Measurements from ENCODE around the gene NAA40. TPM values are rescaled to one million over a fixed set of nuclear protein-coding genes. Genes with fewer than 3 reads are reported as not detected.

The NAA40 gene
- total and polyA plus RNA-seq, 2 of the 13 experiments (the other 11 are each of a cell fraction or from before 2014, with no cell fraction given) = 11.1 to 17.9 TPM

DNA sequence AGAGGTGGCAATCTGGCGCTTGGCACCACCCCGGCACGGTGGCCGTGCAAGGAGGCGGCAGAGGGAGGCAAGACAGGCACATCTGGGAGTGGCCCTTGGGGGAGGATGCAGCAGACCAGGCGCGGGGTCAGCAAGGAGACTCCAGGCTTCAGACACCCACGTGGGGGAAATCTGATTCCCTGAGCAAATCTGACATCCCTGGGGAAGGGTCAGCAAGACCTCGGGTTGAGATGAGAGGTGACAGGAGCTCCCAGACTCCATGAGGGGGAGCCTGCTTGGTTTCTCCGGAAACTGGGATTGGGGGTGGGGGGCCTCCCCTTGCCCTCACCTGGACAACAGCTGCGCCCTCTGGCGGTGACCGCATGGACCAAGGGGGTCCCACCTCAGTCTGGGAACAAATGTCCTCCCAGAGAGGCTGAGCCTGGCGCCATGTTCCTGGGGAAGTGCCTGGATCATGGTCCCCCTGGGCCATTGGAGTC lies 17.8 kb upstream of the NAA40 start (continued):
- TF ChIP-seq LCORL (IDR thresholded peaks at IDR 0.05) (no peak), LCORL (CRISPR knock-in tag; IDR thresholded peaks at IDR 0.05) (peak; percentile 72; the same call in 1 of the 2 replicates), IKZF4 (CRISPR knock-in tag; IDR thresholded peaks at IDR 0.05; ENCODE audit: borderline replicate concordance, low read depth, not compliant biosample characterization) (no peak), ZNF280D (CRISPR knock-in tag; IDR thresholded peaks at IDR 0.05) (no peak), ELF1 (CRISPR knock-in tag; IDR thresholded peaks at IDR 0.05) (0 out of 2 replicates have a peak, but pooled peaks have one; percentile 32), ZNF891 (CRISPR knock-in tag; IDR thresholded peaks at IDR 0.05) (no peak), ZNF296 (CRISPR knock-in tag; conservative IDR thresholded peaks at IDR 0.05) (no peak), ZNF235 (CRISPR knock-in tag; IDR thresholded peaks at IDR 0.05; ENCODE audit: borderline replicate concordance) (no peak), ZIK1 (CRISPR knock-in tag; IDR thresholded peaks at IDR 0.05; ENCODE audit: borderline replicate concordance, low read depth) (0 out of 2 replicates have a peak, but pooled peaks have one; percentile 34), KLF16 (CRISPR knock-in tag; IDR thresholded peaks at IDR 0.05) (0 out of 4 replicates have a peak, but pooled peaks have one; percentile 29 to 33), KDM5B (CRISPR knock-in tag; IDR thresholded peaks at IDR 0.05; ENCODE audit: borderline replicate concordance) (0 out of 2 replicates have a peak, but pooled peaks have one; percentile 25), RERE (CRISPR knock-in tag; IDR thresholded peaks at IDR 0.05; ENCODE audit: low read depth) (no peak), MIER2 (CRISPR knock-in tag; IDR thresholded peaks at IDR 0.05) (no peak), ZNF333 (CRISPR knock-in tag; IDR thresholded peaks at IDR 0.05; ENCODE audit: borderline replicate concordance) (0 out of 2 replicates have a peak, but pooled peaks have one; percentile 44)
- TF ChIP-seq, protein P1, sequence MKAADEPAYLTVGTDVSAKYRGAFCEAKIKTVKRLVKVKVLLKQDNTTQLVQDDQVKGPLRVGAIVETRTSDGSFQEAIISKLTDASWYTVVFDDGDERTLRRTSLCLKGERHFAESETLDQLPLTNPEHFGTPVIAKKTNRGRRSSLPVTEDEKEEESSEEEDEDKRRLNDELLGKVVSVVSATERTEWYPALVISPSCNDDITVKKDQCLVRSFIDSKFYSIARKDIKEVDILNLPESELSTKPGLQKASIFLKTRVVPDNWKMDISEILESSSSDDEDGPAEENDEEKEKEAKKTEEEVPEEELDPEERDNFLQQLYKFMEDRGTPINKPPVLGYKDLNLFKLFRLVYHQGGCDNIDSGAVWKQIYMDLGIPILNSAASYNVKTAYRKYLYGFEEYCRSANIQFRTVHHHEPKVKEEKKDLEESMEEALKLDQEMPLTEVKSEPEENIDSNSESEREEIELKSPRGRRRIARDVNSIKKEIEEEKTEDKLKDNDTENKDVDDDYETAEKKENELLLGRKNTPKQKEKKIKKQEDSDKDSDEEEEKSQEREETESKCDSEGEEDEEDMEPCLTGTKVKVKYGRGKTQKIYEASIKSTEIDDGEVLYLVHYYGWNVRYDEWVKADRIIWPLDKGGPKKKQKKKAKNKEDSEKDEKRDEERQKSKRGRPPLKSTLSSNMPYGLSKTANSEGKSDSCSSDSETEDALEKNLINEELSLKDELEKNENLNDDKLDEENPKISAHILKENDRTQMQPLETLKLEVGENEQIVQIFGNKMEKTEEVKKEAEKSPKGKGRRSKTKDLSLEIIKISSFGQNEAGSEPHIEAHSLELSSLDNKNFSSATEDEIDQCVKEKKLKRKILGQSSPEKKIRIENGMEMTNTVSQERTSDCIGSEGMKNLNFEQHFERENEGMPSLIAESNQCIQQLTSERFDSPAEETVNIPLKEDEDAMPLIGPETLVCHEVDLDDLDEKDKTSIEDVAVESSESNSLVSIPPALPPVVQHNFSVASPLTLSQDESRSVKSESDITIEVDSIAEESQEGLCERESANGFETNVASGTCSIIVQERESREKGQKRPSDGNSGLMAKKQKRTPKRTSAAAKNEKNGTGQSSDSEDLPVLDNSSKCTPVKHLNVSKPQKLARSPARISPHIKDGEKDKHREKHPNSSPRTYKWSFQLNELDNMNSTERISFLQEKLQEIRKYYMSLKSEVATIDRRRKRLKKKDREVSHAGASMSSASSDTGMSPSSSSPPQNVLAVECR (CRISPR knock-in tag; IDR thresholded peaks at IDR 0.05; ENCODE audit: borderline replicate concordance) = peak; percentile 22; the same call in 1 of the 2 replicates
